ENCODE measurements around the gene LIPM.

The LIPM gene

DNA sequence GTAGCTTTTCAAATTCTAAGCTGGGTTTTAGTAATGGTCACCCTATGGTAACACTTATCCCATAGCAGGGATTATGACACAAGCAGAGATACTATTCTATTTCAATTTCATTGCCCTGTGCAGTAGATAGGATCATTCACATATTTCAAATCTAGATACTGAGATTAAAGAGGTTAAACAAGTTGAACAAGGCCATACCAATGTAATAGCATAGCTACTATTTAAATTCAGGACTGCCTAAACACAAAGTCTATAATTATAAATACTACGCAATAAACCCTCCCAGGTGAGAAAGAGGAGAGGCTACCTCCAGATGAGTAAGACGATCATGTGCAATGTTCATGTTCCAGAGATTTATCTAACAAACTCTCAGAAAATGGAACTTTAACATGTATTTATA, 1.1 kb downstream of the LIPM start:
- Histone ChIP-seq H3K36me3 (ENCODE audit: control insufficient read depth, insufficient read depth, low read length) (no peaks in the 10 kb centered on the region), H3K27me3 (replicated peaks; ENCODE audit: control insufficient read depth, insufficient read depth, low read length) (no peaks in the 10 kb centered on the region), H3K4me3 (replicated peaks; ENCODE audit: low read depth, low read length) (no peak overlapping the region)
- no peak for TF ChIP-seq CTCF (IDR thresholded peaks at IDR 0.05; ENCODE audit: insufficient read depth, low read length, poor library complexity, severe bottlenecking)
- DNase-seq (ENCODE audit: extremely low read depth, insufficient read length), result no peak

DNA sequence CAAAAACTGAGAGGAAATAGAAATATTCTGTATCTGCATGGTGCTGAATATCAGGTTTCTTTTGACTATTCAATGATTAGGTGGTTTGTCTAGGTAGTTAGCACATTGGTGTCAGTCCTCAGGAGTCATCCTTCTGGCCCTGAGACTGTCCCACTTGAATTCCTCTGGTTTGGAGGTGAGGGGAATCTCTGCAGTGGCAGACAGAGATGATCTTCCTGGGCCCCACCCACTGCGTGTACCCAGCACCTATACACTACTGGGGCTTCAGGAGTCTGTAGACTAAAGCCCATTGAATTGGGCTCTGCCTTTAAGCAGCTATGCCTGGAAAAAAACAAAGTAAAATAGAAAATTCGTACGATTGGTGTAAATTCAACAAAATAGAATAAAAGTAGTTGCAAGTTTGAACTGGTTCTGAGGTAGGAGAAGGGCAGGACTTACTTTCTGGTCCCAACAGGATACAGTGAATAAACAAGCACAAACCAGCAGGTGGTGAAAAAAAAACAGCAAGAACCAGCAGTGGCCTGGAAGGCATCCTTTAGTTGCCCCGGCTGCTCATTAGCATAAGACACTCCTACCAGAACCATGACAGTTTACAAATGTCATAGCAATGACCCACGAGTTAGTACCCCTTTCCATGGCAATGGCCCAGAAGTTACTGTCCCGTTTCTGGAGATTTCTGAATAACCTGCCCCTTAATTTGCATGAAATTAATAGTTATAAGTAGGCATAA, 1.7 kb downstream of the LIPM start:
- DNase-seq (ENCODE audit: extremely low read depth, insufficient read length), result no peak

GRCh38 chr10:88805361-88805760, 2.8 kb downstream of the LIPM start:
- TF ChIP-seq CTCF (IDR thresholded peaks at IDR 0.05; ENCODE audit: insufficient read depth, low read length, poor library complexity, severe bottlenecking), result no peak
- H3K27me3 ChIP-seq (replicated peaks; ENCODE audit: control insufficient read depth, insufficient read depth, low read length), result no peaks in the 10 kb centered on the region
- DNase-seq (ENCODE audit: extremely low read depth, insufficient read length), result no peak
- no peak overlapping the region for H3K4me3 ChIP-seq (replicated peaks; ENCODE audit: low read depth, low read length)
- H3K36me3 ChIP-seq (ENCODE audit: control insufficient read depth, insufficient read depth, low read length), result no peaks in the 10 kb centered on the region

More for the DNA sequence above, 1.7 kb downstream of the LIPM start:
- no peak for TF ChIP-seq CTCF (IDR thresholded peaks at IDR 0.05; ENCODE audit: insufficient read depth, low read length, poor library complexity, severe bottlenecking)
- no peaks in the 10 kb centered on the region for H3K27me3 ChIP-seq (replicated peaks; ENCODE audit: control insufficient read depth, insufficient read depth, low read length)
- H3K36me3 ChIP-seq (ENCODE audit: control insufficient read depth, insufficient read depth, low read length), result no peaks in the 10 kb centered on the region
- no peak overlapping the region for H3K4me3 ChIP-seq (replicated peaks; ENCODE audit: low read depth, low read length)

DNA sequence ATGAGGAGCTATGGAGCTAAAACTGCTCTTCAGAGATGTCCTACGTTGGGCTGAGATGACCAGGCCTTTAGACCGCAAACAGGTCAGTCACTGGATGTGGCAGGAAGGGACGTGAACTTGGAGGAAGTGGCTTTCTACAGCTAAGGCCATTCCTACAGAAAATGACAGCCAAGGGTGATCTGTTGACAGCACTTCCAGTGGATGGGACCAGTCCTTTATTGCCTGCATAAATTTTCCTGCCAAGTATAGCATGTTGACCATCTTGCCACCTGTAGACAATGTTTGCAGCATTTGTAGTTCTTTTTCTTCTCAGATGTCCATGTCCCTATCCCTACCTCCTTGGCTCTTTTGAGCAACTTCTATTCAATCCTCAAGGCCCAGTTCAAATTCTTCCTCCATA, 3.4 kb downstream of the LIPM start:
- no peak overlapping the region for H3K4me3 ChIP-seq (replicated peaks; ENCODE audit: low read depth, low read length)
- DNase-seq (ENCODE audit: extremely low read depth, insufficient read length), result no peak
- H3K36me3 ChIP-seq (ENCODE audit: control insufficient read depth, insufficient read depth, low read length), result no peaks in the 10 kb centered on the region
- H3K27me3 ChIP-seq (replicated peaks; ENCODE audit: control insufficient read depth, insufficient read depth, low read length), result no peaks in the 10 kb centered on the region
- no peak for TF ChIP-seq CTCF (IDR thresholded peaks at IDR 0.05; ENCODE audit: insufficient read depth, low read length, poor library complexity, severe bottlenecking)

DNA sequence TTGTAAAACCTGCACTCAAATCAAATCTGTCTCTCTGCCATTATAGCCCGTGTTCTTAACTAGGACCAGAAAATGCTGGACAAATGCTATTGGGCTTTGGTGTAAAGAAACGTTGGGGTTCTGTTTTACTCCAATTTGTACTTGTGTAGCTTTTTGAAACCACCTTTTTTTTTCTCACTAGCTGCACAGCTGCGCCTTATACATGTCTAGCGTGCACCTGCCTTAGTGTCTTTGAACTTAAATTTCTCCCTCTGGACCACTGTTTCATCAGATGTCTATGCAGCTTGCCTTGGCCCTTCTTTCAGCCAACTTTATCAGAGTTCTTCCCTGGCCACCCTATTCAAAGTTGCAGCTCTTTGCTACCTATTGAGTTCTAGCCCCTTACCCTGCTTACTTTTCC, 7.1 kb downstream of the LIPM start:
- H3K4me3 ChIP-seq (replicated peaks; ENCODE audit: low read depth, low read length), result no peak overlapping the region
- H3K27me3 ChIP-seq (replicated peaks; ENCODE audit: control insufficient read depth, insufficient read depth, low read length), result no peaks in the 10 kb centered on the region
- no peak for DNase-seq (ENCODE audit: extremely low read depth, insufficient read length)
- no peaks in the 10 kb centered on the region for H3K36me3 ChIP-seq (ENCODE audit: control insufficient read depth, insufficient read depth, low read length)
- no peak for TF ChIP-seq CTCF (IDR thresholded peaks at IDR 0.05; ENCODE audit: insufficient read depth, low read length, poor library complexity, severe bottlenecking)

Measured in GM06990 (cell line).